Activated CD8-positive, alpha-beta memory T cell treated with anti-CD3 and anti-CD28 coated beads, Interleukin-2, amount 50 U/mL, for 24 hours (primary cell): ENCODE results near the gene IFNA10.
"Not testable (repeated sequence)": the region's sequence is repeated elsewhere in the genome, so short reads cannot be mapped to it uniquely, and the experiment has no call there.

ENCODE experiments used
- DNase-seq: peaks from one replicate; pipeline ENCODE4 v3.0.0-alpha.2; 2020; ENCODE audit errors: extremely low read depth

The IFNA10 gene

DNA sequence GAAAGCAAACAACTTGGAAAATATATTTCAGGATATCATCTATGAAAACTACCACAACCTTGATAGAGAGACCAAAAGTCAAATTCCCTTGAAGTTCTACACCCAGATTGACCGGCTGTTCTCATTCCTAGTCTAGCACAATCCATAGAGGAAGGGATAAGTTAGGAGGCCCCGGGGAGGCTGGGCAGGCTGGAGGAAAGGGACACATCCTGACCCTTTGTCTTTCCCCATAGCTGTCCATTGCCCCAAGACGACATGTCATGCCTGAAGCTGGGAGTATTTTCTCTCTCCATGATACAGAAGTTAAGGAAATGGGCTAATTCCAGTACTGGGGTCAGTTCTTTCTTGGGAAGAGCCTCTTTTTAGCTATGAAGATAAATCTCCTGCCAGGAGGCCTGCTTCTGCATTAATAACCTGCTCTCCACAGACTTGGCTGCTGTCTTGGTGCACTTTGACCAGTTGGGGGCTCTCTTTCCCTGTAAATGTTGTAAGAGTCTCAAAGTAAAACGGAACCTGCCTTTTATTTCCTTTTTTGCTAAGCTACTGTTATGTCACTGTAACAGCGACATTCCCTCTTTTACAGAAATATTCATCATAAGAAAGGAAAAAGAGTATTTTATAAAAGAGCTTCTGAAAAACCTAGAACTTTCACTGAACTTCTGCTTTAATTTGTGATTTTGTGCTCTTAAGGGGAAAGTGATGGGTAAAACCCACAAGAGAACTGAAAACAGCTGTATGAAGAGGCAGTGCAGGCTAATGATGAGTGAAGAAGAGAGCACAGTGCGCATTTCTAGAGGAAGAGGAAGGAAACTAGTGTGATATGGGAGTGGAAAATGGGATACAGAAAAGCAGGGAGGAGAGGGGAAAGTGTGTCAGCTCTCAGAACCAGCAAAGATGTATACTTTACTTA, 11.8 kb downstream of the IFNA10 start:
- DNase-seq = not testable (repeated sequence)

DNA sequence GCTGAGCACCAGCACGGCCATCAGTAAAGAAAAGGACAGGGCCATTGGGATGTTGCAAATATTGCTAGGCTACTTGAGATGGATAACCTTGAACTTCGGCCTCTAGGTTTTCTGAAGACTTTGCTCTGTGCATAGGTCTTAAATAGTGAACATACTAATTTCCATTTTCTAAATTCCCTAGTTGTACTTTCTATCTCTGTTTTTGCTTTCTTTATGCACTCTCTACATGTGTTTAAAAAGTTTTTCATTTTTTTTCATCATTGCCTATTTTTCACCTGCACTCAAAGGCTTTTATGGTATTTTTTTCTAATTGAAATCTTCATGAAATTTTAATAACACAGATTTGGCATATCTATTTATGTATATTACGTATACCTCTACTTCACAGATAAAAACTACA, 19.5 kb downstream of the IFNA10 start, which contains the start of gene IFNA4:
IFNA4 (minus strand) TSS at position 101 of the 400 bp plus-strand sequence; CDS start at position 45, 56 bp downstream.
- DNase-seq = not testable (repeated sequence)

DNA sequence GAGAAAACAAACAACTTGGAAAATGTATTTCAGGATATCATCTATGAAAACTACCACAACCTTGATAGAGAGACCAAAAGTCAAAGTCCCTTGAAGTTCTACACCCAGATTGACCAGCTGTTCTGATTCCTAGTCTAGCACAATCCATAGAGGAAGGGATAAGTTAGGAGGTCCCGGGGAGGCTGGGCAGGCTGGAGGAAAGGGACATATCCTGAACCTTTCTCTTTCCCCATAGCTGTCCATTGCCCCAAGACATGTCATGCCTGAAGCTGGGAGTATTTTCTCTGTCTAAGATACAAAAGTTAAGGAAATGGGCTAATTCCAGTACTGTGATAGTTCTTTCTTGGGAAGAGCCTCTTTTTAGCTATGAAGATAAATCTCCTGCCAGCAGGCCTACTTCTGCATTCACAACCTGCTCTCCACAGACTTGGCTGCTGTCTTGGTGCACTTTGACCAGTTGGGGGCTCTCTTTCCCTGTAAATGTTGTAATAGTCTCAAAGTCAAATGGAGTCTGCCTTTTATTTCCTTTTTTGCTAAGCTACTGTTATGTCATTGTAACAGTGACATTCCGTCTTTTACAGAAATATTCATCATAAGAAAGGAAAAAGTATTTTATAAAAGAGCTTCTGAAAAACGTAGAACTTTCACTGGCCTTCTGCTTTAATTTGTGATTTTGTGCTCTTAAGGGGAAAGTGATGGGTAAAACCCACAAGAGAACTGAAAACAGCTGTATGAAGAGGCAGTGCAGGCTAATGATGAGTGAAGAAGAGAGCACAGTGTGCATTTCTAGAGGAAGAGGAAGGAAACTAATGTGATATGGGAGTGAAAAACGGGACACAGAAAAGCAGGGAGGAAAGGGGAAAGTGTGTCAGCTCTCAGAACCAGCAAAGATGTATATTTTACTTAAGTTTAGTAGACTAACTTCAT, 23.9 kb downstream of the IFNA10 start:
- not testable (repeated sequence) for DNase-seq

DNA sequence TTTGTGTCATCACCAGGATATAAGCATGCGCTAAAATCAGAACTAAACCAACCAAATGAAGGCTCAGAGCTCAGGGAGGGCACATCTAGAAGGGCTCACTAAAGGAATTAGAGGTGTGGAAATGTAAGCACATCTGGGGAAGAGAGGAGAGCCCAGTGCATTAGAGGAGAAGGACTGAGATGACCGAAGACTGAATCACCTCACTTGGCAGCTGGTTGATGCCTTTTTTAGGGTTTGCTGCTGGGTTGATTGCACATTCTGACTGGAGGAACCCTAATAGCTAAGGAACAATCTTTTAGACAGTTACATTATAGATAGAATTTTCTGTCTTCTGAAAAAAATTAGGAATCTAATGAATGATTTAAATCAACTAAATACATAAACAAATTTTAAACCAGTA, 32.3 kb downstream of the IFNA10 start:
- DNase-seq = no peak

DNA sequence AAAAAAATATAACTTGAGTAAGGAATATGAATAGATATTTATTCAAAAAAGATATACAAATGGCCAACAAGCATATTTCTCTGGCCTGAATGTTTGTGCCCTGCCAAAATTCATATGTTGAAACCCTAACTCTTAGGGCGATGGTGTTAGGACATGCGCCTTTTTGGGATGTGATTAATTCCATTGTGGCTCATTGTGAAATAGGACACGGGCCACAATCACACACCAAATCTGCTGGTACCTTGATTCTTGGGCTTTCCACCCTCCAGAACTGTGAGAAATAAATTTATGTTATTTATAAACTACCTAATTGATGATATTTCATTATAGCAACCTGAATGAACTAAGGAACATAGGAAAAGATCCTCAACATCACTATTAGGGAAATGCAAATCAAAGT, 34.8 kb downstream of the IFNA10 start:
- DNase-seq = no peak

DNA sequence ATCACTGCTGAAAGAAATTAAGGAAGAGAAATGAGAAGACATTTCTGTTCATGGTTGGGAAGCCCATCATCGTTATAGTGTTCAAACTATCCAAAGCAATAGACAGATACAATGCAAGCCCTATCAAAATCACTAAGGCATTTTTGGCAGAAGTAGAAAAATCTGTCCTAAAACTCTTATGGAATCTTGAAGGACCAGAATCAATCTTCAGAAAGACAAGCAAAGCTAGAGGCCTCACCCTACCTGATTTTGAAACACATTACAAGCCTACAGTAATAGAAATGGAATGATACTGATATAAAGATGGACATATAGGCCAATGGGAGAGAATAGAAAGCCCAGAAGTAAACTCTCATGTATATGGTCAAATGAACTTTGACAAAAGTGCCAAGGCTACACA, 35.6 kb downstream of the IFNA10 start:
- DNase-seq = no peak

DNA sequence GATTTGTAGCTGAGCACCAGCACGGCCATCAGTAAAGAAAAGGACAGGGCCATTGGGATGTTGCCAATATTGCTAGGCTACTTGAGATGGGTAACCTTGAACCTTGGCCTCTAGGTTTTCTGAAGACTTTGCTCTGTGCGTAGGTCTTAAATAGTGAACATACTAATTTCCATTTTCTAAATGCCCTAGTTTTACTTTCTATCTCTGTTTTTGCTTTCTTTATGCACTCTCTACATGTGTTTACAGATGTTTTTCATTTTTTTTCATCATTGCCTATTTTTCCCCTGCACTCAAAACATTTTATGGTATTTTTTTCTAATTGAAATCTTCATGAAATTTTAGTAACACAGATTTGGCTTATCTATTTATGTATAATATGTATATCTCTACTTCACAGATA, 40.4 kb downstream of the IFNA10 start, which contains the start of gene IFNA21:
IFNA21 (minus strand) TSS at position 101 of the 400 bp plus-strand sequence; CDS start at position 53, 48 bp downstream.
- not testable (repeated sequence) for DNase-seq

DNA sequence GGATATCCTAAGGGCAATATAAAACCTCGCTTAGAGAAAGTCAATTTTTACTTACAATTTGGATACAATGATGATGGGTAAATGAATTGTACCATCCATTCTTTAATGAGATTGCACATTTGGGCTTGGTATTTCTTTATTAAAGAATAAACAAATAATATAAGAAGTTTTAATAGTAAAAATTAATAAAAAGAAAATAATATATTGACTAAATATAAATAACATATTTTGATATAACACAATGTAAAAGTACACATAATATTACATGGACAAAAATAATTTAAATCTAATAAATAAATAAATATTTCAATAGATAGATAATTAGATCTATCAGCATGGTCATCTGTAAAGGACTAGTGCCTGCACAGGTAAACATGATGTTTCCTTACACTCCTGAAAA, 41.4 kb downstream of the IFNA10 start:
- DNase-seq = no peak

DNA sequence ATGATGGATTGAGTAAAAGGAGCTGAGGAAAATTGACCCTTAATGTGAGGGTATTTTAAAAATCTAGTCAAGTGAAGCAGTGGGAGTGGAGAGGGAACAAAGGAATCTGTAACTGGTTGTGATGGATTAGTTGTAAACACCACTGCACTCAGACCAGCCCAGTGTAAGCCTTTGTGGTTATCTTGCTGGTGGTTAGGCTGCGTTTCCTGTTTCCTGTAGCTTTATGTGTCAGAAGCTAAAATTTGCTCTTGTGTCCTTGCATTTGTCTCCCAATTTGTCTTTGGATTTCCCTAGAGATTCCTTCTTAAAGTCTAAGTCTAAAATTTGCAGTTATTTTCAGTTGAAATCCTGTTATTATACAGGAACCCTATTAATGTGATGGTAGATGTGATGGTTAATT, 46.8 kb downstream of the IFNA10 start:
- DNase-seq = no peak
